Ishikawa (cell line): ENCODE results near the gene LYRM4.

Experiments
- CREB1 ChIP-seq: IDR thresholded peaks from 2 replicates; pipeline ENCODE4 v1.6.1; 2012; ENCODE audit warnings: low read depth
- EP300 ChIP-seq: IDR thresholded peaks from 2 replicates; pipeline ENCODE4 v1.6.1; 2012; ENCODE audit warnings: borderline replicate concordance
- MAX ChIP-seq: IDR thresholded peaks from 2 replicates; pipeline ENCODE4 v1.6.1; 2012
- NFIC ChIP-seq: IDR thresholded peaks from 2 replicates; pipeline ENCODE4 v1.6.1; 2012
- RAD21 ChIP-seq: IDR thresholded peaks from 2 replicates; pipeline ENCODE4 v1.6.1; 2012; ENCODE audit warnings: low read depth
- REST ChIP-seq: IDR thresholded peaks from 2 replicates; pipeline ENCODE4 v1.6.1; 2012; ENCODE audit warnings: low read depth, mild to moderate bottlenecking
- TAF1 ChIP-seq: IDR thresholded peaks from 2 replicates; pipeline ENCODE4 v1.6.1; 2012; ENCODE audit warnings: low read depth, mild to moderate bottlenecking
- YY1 ChIP-seq: IDR thresholded peaks from 2 replicates; pipeline ENCODE4 v1.6.1; 2012; ENCODE audit warnings: low read depth

GRCh38 chr6:5287966-5288297 lies 27.2 kb upstream of the LYRM4 start:
- TF ChIP-seq REST (no peak), CREB1 (no peak), EP300 (no peak), MAX (no peak), TAF1 (no peak), RAD21 (no peak), YY1 (no peak), NFIC (no peak)
